Duodenal mucosa (tissue), 2 donors: Measurements from ENCODE around the gene ADAM23.
"Not testable (repeated sequence)": the region's sequence is repeated elsewhere in the genome, so short reads cannot be mapped to it uniquely, and the experiment has no call there.

Experiments used
- H3K27ac ChIP-seq: one replicate; pipeline ENCODE4 v1.7.0; 2013; ENCODE audit warnings: low read depth, low read length
- H3K27me3 ChIP-seq, 2 donors: one replicate each; pipeline ENCODE4 v1.7.0; 2013; ENCODE audit warnings: low read length in 2 of 2, control low read depth in 1 of 2; ENCODE audit not compliant: insufficient read depth in 2 of 2, control insufficient read depth in 1 of 2
- H3K36me3 ChIP-seq, 2 donors: one replicate each; pipeline ENCODE4 v1.7.0; 2013; ENCODE audit warnings: low read length in 2 of 2, control low read depth in 1 of 2; ENCODE audit not compliant: insufficient read depth in 2 of 2, control insufficient read depth in 1 of 2
- H3K4me1 ChIP-seq, 2 donors: one replicate each; pipeline ENCODE4 v1.7.0; 2013; ENCODE audit warnings: low read length in 2 of 2, control low read depth in 1 of 2; ENCODE audit not compliant: insufficient read depth in 2 of 2, control insufficient read depth in 1 of 2
- H3K4me3 ChIP-seq, 2 donors: one replicate each; pipeline ENCODE4 v1.7.0; 2013; ENCODE audit warnings: low read length in 2 of 2, low read depth in 1 of 2
- H3K9ac ChIP-seq, 2 donors: one replicate each; pipeline ENCODE4 v1.7.0; 2013; ENCODE audit warnings: low read length in 2 of 2, low read depth in 1 of 2
- H3K9me3 ChIP-seq, 2 donors: one replicate each; pipeline ENCODE4 v1.7.0; 2013; ENCODE audit warnings: low read length in 2 of 2, control low read depth in 1 of 2; ENCODE audit not compliant: control insufficient read depth in 1 of 2

The ADAM23 gene

GRCh38 chr2:206442833-206443734 lies at the start of gene ADAM23:
TSS of gene ADAM23 (plus strand) at chr2:206443532. CDS start at chr2:206443867, 335 bp downstream.
- Histone ChIP-seq H3K27me3 (peaks cover 41 to 64% of the 10 kb centered on the region in 2 donors), H3K4me1 (peaks cover 4% of the 10 kb centered on the region in 2 donors), H3K4me3 (peak within 1 kb of the TSS; percentile 43 to 48), H3K9ac (no peak within 1 kb of the TSS), H3K9me3 (no peaks in the 10 kb centered on the region), H3K36me3 (no peaks in the 10 kb centered on the region), H3K27ac (no peak within 1 kb of the TSS)

- Histone ChIP-seq H3K36me3 (no peaks in the 10 kb centered on the region), H3K9me3 (no peaks in the 10 kb centered on the region), H3K27ac (no peak overlapping the region), H3K4me1 (no peaks in the 10 kb centered on the region), H3K27me3 (no peaks in the 10 kb centered on the region), H3K4me3 (no peak overlapping the region), H3K9ac (no peak overlapping the region)
Measured at GRCh38 chr2:206396211-206396610, 47.1 kb upstream of the ADAM23 start.

- not testable (repeated sequence) for H3K36me3 ChIP-seq, H3K9me3 ChIP-seq, H3K4me3 ChIP-seq, H3K9ac ChIP-seq, H3K27me3 ChIP-seq, H3K4me1 ChIP-seq, H3K27ac ChIP-seq
Measured at GRCh38 chr2:206402956-206403569, 40.3 kb upstream of the ADAM23 start.

- no peaks in the 10 kb centered on the region for H3K27me3 ChIP-seq
- no peak overlapping the region for H3K27ac ChIP-seq
- H3K9ac ChIP-seq, result no peak overlapping the region
- no peaks in the 10 kb centered on the region for H3K9me3 ChIP-seq
- H3K36me3 ChIP-seq, result no peaks in the 10 kb centered on the region
- H3K4me3 ChIP-seq, result no peak overlapping the region
- H3K4me1 ChIP-seq, result no peaks in the 10 kb centered on the region
Measured at GRCh38 chr2:206408323-206409320, 34.7 kb upstream of the ADAM23 start.

GRCh38 chr2:206410714-206411113 lies 32.6 kb upstream of the ADAM23 start:
- H3K27ac ChIP-seq, result no peak overlapping the region
- H3K4me3 ChIP-seq, result no peak overlapping the region
- H3K4me1 ChIP-seq, result no peaks in the 10 kb centered on the region
- no peak overlapping the region for H3K9ac ChIP-seq
- H3K27me3 ChIP-seq, result no peaks in the 10 kb centered on the region
- no peaks in the 10 kb centered on the region for H3K9me3 ChIP-seq
- no peaks in the 10 kb centered on the region for H3K36me3 ChIP-seq

GRCh38 chr2:206415618-206416243 lies 27.6 kb upstream of the ADAM23 start:
- Histone ChIP-seq H3K9me3 (no peaks in the 10 kb centered on the region), H3K4me1 (no peaks in the 10 kb centered on the region), H3K4me3 (no peak overlapping the region), H3K36me3 (no peaks in the 10 kb centered on the region), H3K9ac (no peak overlapping the region), H3K27ac (no peak overlapping the region), H3K27me3 (no peaks in the 10 kb centered on the region)

GRCh38 chr2:206418968-206419367 lies 24.4 kb upstream of the ADAM23 start:
- Histone ChIP-seq H3K36me3 (no peaks in the 10 kb centered on the region), H3K4me3 (no peak overlapping the region), H3K4me1 (no peaks in the 10 kb centered on the region), H3K27ac (no peak overlapping the region), H3K27me3 (no peaks in the 10 kb centered on the region), H3K9ac (no peak overlapping the region), H3K9me3 (no peaks in the 10 kb centered on the region)

- Histone ChIP-seq H3K27ac (no peak overlapping the region), H3K4me1 (no peaks in the 10 kb centered on the region), H3K36me3 (no peaks in the 10 kb centered on the region), H3K4me3 (no peak overlapping the region), H3K9ac (no peak overlapping the region), H3K9me3 (no peaks in the 10 kb centered on the region), H3K27me3 (no peaks in the 10 kb centered on the region)
Measured at GRCh38 chr2:206420721-206421120, 22.6 kb upstream of the ADAM23 start.

GRCh38 chr2:206422493-206422892 lies 20.8 kb upstream of the ADAM23 start:
- no peak overlapping the region for H3K4me3 ChIP-seq
- H3K27ac ChIP-seq, result no peak overlapping the region
- H3K36me3 ChIP-seq, result no peaks in the 10 kb centered on the region
- no peaks in the 10 kb centered on the region for H3K27me3 ChIP-seq
- no peaks in the 10 kb centered on the region for H3K9me3 ChIP-seq
- H3K4me1 ChIP-seq, result no peaks in the 10 kb centered on the region
- H3K9ac ChIP-seq, result no peak overlapping the region
